IMR-90 (cell line): ENCODE data around the gene ACSS2.

Experiments
- BHLHE40 ChIP-seq: fragments of 150-350 bp; IDR thresholded peaks from 2 replicates; pipeline ENCODE4 v1.6.1; 2016; ENCODE audit warnings: mild to moderate bottlenecking, low read depth, low read length
- CEBPB ChIP-seq: IDR thresholded peaks from 2 replicates; pipeline ENCODE4 v1.6.1; 2012; ENCODE audit warnings: low read depth, low read length, improper control_type of control experiment
- CTCF ChIP-seq: conservative IDR thresholded peaks from 2 replicates; pipeline ENCODE4 v1.5.1; 2012; ENCODE audit warnings: mild to moderate bottlenecking, low read depth, low read length, improper control_type of control experiment
- FOS ChIP-seq: fragments of 150-350 bp; IDR thresholded peaks from 2 replicates; pipeline ENCODE4 v1.6.1; 2016; ENCODE audit warnings: low read depth, low read length
- MAFK ChIP-seq: IDR thresholded peaks from 2 replicates; pipeline ENCODE4 v1.6.1; 2012; ENCODE audit warnings: low read depth, low read length, improper control_type of control experiment
- MAZ ChIP-seq: IDR thresholded peaks from 2 replicates; pipeline ENCODE4 v1.6.1; 2012; ENCODE audit warnings: low read depth, mild to moderate bottlenecking, low read length, improper control_type of control experiment, moderate library complexity, borderline replicate concordance
- MXI1 ChIP-seq: IDR thresholded peaks from 2 replicates; pipeline ENCODE4 v1.6.1; 2012; ENCODE audit warnings: low read depth, mild to moderate bottlenecking, low read length, moderate library complexity, borderline replicate concordance
- NFE2L2 ChIP-seq: fragments of 150-350 bp; IDR thresholded peaks from 2 replicates; pipeline ENCODE4 v1.6.1; 2016; ENCODE audit warnings: low read depth, mild to moderate bottlenecking, low read length
- POLR2A ChIP-seq: IDR thresholded peaks from 2 replicates; pipeline ENCODE4 v1.6.1; 2012; ENCODE audit warnings: mild to moderate bottlenecking, low read depth, low read length
- RAD21 ChIP-seq: IDR thresholded peaks from 2 replicates; pipeline ENCODE4 v1.6.1; 2012; ENCODE audit warnings: low read length, improper control_type of control experiment
- RCOR1 ChIP-seq: IDR thresholded peaks from 2 replicates; pipeline ENCODE4 v1.6.1; 2012; ENCODE audit warnings: mild to moderate bottlenecking, low read length, improper control_type of control experiment; ENCODE audit not compliant: insufficient replicate concordance
- RFX5 ChIP-seq: IDR thresholded peaks from 2 replicates; pipeline ENCODE4 v1.8.0; 2012; ENCODE audit warnings: low read depth, mild to moderate bottlenecking, low read length, moderate library complexity
- SMC3 ChIP-seq: fragments of 150-350 bp; IDR thresholded peaks from 2 replicates; pipeline ENCODE4 v1.6.1; 2016; ENCODE audit warnings: low read depth, mild to moderate bottlenecking, antibody characterized with exemption, low read length, moderate library complexity
- USF2 ChIP-seq: fragments of 150-350 bp; IDR thresholded peaks from 2 replicates; pipeline ENCODE4 v1.6.1; 2017; ENCODE audit warnings: mild to moderate bottlenecking, antibody characterized with exemption, low read length, low read depth

DNA sequence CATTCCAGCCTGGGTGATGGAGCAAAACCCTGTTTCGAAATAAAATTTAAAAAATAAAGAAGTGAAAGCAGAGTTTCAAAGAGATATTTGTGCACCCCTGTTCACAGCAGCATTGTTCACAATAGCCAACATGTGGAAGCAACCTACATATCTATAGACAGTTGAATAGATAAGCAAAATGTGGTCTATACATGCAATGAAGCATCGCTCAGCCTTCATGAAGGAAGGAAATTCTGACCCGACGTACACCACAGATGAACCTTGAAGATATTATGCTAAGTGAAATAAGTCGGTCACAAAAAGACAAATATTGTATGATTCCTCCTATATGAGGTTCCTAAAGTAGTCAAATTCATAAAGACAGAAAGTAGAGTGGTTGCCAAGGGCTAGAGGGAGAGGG is 44.5 kb upstream of the ACSS2 start:
- TF ChIP-seq CTCF (no peak), CEBPB (no peak), POLR2A (no peak), MAFK (no peak), SMC3 (no peak), RAD21 (no peak), USF2 (no peak), MXI1 (no peak), RCOR1 (no peak), MAZ (no peak), RFX5 (no peak), BHLHE40 (no peak), NFE2L2 (no peak), FOS (no peak)
